Endothelial cell of umbilical vein (primary cell): ENCODE results near the gene G3BP1.

Experiments used
- CTCF ChIP-seq, 2 donors: IDR thresholded peaks; 1 replicate in 1 of 2; 2 replicates in 1 of 2; pipeline ENCODE4 v1.5.1; 2011; ENCODE audit warnings: low read length in 2 of 2, mild to moderate bottlenecking in 2 of 2, moderate library complexity in 2 of 2, control low read depth in 1 of 2, inconsistent platforms in 1 of 2, low read depth in 1 of 2; ENCODE audit not compliant: insufficient read depth in 1 of 2; ENCODE audit errors: extremely low read depth in 1 of 2
- EZH2 ChIP-seq: IDR thresholded peaks from 2 replicates; pipeline ENCODE4 v1.6.1; 2012; ENCODE audit warnings: borderline replicate concordance, low read depth, mild to moderate bottlenecking, moderate library complexity, low read length, inconsistent platforms; ENCODE audit not compliant: severe bottlenecking
- FOS ChIP-seq: IDR thresholded peaks from 2 replicates; pipeline ENCODE4 v1.6.1; 2011; ENCODE audit warnings: mild to moderate bottlenecking, low read length, moderate library complexity, borderline replicate concordance; ENCODE audit not compliant: insufficient read depth
- GATA2 ChIP-seq: IDR thresholded peaks from 2 replicates; pipeline ENCODE4 v1.7.0; 2011; ENCODE audit warnings: low read depth, mild to moderate bottlenecking, moderate library complexity, mixed read lengths, low read length; ENCODE audit not compliant: insufficient read length, insufficient read depth
- JUN ChIP-seq: IDR thresholded peaks from 2 replicates; pipeline ENCODE4 v1.6.1; 2011; ENCODE audit warnings: borderline replicate concordance, low read depth; ENCODE audit not compliant: insufficient read length, insufficient read depth
- MAX ChIP-seq: IDR thresholded peaks from 2 replicates; pipeline ENCODE4 v1.6.1; 2011; ENCODE audit not compliant: insufficient read depth, insufficient read length
- POLR2A ChIP-seq: IDR thresholded peaks from 2 replicates; pipeline ENCODE4 v1.6.1; 2012; ENCODE audit warnings: low read depth, mild to moderate bottlenecking, control low read depth, low read length
- POLR2AphosphoS5 ChIP-seq: IDR thresholded peaks from 2 replicates; pipeline ENCODE4 v1.6.1; 2012; ENCODE audit warnings: low read depth, mild to moderate bottlenecking, control low read depth, low read length, moderate library complexity; ENCODE audit not compliant: insufficient read depth

DNA sequence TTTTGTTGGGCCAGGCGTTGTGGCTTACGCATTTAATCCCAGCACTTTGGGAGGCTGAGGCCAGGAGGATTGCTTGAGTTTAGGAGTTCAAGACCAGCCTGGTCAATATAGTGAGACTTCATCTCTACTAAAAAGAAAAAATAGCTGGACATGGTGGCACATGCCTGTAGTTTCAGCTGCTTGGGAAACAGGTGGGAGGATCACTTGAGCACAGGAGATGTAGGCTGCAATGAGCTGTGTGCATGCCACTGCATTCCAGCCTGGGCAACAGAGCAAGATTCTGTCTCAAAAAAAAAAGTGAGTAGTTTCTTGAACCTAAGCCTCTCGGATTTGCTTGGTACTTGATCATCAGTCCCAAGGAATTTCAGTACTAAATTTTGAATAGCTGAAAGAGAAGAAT is 26.9 kb downstream of the G3BP1 start:
- no peak for TF ChIP-seq CTCF (IDR thresholded peaks at IDR 0.05; ENCODE audit: extremely low read depth in 1 of 2, insufficient read depth in 1 of 2, low read depth in 1 of 2, low read length in 2 of 2)
- no peak for TF ChIP-seq POLR2AphosphoS5
- no peak for TF ChIP-seq POLR2A
- TF ChIP-seq MAX: no peak
- TF ChIP-seq FOS: no peak
- no peak for TF ChIP-seq GATA2
- no peak for TF ChIP-seq JUN
- TF ChIP-seq EZH2: no peak
